Sigmoid colon (tissue), 7 donors: ENCODE results near the gene KRTAP4-7. TPM values are rescaled to one million over a fixed set of nuclear protein-coding genes. Genes with fewer than 3 reads are reported as not detected.
"Not testable (repeated sequence)": the region's sequence is repeated elsewhere in the genome, so short reads cannot be mapped to it uniquely, and the experiment has no call there.

Source experiments
- DNase-seq: peaks from one replicate; pipeline ENCODE4 v3.0.0-alpha.2; 2019
- H3K27ac ChIP-seq, 4 donors: fragments of 200-600 bp; sonication (generic); one replicate each; pipeline ENCODE4 v1.5.1; 2016 to 2019; ENCODE audit warnings: mild to moderate bottlenecking in 1 of 4
- H3K27me3 ChIP-seq, 3 donors: fragments of 200-600 bp; sonication (generic); one replicate each; pipeline ENCODE4 v1.5.1; 2019; ENCODE audit warnings: mild to moderate bottlenecking in 1 of 3
- H3K36me3 ChIP-seq, 4 donors: fragments of 200-600 bp; sonication (generic); one replicate each; pipeline ENCODE4 v1.5.1; 2016 to 2019
- H3K4me1 ChIP-seq, 4 donors: fragments of 200-600 bp; sonication (generic); one replicate each; pipeline ENCODE4 v1.5.1; 2017 to 2019
- H3K4me3 ChIP-seq, 4 donors: fragments of 200-600 bp; sonication (generic); one replicate each; pipeline ENCODE4 v1.5.1; 2017 to 2019; ENCODE audit warnings: mild to moderate bottlenecking in 2 of 4, moderate library complexity in 1 of 4
- H3K9me3 ChIP-seq, 4 donors: fragments of 200-600 bp in 3 of 4; sonication (generic) in 3 of 4; one replicate each; pipeline versions ENCODE4 v1.5.1 to v1.6.1; 2013 to 2019
- CTCF ChIP-seq, 4 experiments: fragments of 450-650 bp in 3 of 4; fragments of 200-600 bp in 1 of 4; IDR thresholded peaks; one replicate each; pipeline ENCODE4 v1.5.1; 2016 to 2019; ENCODE audit warnings: antibody characterized with exemption in 4 of 4, mild to moderate bottlenecking in 3 of 4, moderate library complexity in 2 of 4
- EP300 ChIP-seq, 4 donors: sonication (generic); formaldehyde crosslinking; IDR thresholded peaks; one replicate each; pipeline ENCODE4 v1.6.1; 2017; ENCODE audit warnings: antibody characterized with exemption in 4 of 4
- POLR2A ChIP-seq, 2 donors: fragments of 450-650 bp; IDR thresholded peaks; one replicate each; pipeline ENCODE4 v1.6.1; 2016; ENCODE audit warnings: antibody characterized with exemption in 2 of 2, mild to moderate bottlenecking in 2 of 2, moderate library complexity in 2 of 2
- POLR2AphosphoS5 ChIP-seq, 4 donors: sonication (generic); formaldehyde crosslinking; IDR thresholded peaks; one replicate each; pipeline ENCODE4 v1.6.1; 2017; ENCODE audit warnings: antibody characterized with exemption in 4 of 4
- WGBS, 2 donors: extraction: QIAGEN DNeasy Blood & Tissue Kit; methylation state at CpG; one replicate each; pipeline ENCODE4 v1.1.7; 2013; 5-methylcytosine and 5-hydroxymethylcytosine counted together
- intact Hi-C: fragments of 100-400 bp; cut with DNase I; formaldehyde crosslinking; loops from one replicate; pipeline ENCODE4 v1.15.1; 2023
- polyA plus RNA-seq, 3 donors: library from polyadenylated mRNA; stranded (reverse); fragments of 200-250 nt; gene quantifications; one replicate each; pipeline ENCODE4 v1.2.3, GENCODE V29; 2013
- total RNA-seq, 4 donors: library from RNA; depleted of rRNA; stranded (reverse); fragments of >200 nt; gene quantifications; one replicate each; pipeline ENCODE4 v1.1.0, GENCODE V29; 2016
- donor health status: healthy with polysubstance abuse.
- donor health status: Bipolar disorder and iron deficiency.
- donor health status: healthy.

Gene KRTAP4-7
- total and polyA plus RNA-seq, 7 donors: not detected

DNA sequence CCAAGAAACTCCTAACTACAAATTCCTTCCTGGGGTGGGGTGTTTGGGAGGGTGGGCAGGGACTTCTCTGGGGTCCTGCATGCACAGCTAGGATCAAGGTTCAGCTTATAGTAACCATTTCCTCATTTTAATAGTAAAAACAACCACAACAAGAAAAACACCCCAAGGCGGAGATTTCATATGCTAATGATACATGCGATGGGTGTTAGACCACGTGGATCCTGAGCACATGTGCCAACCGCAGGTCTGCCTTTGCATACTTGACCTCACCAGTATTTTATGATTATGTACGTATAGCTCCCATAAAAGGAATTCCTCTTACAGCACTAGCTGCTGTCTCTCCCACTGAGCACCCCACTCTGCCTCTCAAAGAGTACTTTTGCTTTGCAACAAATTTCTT is 32.3 kb downstream of the KRTAP4-7 start:
- peaks cover 0 to 4% (median 0%) of the 10 kb centered on the region in 3 donors for H3K27me3 ChIP-seq
- WGBS, 2 donors: 24 to 44% methylated on average over 5 of the region's 5 CpGs
- intact Hi-C loops: no loop called here
- no peak overlapping the region for H3K4me3 ChIP-seq
- no peak for TF ChIP-seq CTCF (IDR thresholded peaks at IDR 0.05)
- TF ChIP-seq POLR2A (IDR thresholded peaks at IDR 0.05): no peak
- no peaks in the 10 kb centered on the region for H3K9me3 ChIP-seq
- H3K4me1 ChIP-seq: no peaks in the 10 kb centered on the region
- no peak for DNase-seq
- no peak overlapping the region for H3K27ac ChIP-seq
- H3K36me3 ChIP-seq: no peaks in the 10 kb centered on the region

- H3K4me1 ChIP-seq, H3K27ac ChIP-seq, H3K36me3 ChIP-seq, intact Hi-C loops, DNase-seq, H3K9me3 ChIP-seq, H3K4me3 ChIP-seq, H3K27me3 ChIP-seq: not testable (repeated sequence)
- 83 to 86% methylated on average over 10 of the region's 10 CpGs for WGBS, 2 donors
Observed at GRCh38 chr17:41117846-41118386, 34.0 kb downstream of the KRTAP4-7 start, which contains the start of gene KRTAP4-11. Gene KRTAP4-11 (minus strand): TSS chr17:41118373. CDS start chr17:41118315, 58 bp downstream.

GRCh38 chr17:41118721-41119120 is 34.8 kb downstream of the KRTAP4-7 start:
- 92 to 93% methylated on average over 4 of the region's 4 CpGs for WGBS, 2 donors

DNA sequence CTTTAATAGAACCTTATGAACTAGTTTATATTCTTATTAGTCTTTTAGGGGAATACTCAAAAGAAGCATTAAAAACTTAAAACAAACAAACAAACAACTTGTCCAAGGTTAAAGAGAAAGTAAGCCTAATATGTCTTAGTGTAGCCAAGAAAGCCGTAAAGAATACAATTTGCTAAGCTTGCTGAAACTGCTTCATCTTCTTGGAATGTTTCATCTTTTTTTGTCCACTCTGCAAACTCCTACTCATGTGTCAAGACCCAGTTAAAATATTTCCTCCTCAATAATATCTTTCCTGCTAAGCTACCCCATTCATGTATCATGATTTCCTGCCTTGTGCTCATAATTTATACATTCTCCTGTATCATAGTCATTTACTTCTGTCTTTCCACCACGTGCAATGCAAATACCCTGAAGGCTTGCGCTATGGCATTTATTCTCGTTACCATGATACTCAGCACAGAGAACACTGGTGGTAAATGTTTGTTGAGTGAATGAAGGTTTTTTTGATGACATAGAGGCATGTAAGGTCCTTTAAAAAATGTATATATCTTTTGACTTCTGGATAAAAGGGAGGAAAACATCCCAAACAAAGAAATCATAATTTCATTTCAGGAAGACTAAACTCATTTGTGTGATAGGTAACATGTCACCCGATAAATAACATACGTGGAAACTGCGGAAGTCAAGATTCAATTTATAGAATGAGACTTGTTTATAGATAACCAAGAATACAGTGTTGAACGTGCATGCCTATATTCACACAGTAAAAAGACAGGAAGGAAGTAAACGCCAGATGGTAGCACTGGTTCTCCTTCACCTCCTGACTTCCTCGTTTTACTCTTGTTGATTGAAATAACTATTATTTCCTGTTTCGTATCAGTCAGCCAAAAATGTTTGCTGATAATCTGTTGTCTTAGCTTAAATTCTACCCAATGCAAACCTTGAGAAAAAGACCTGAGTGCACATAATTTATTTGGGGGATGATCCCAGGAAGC is 36.0 kb downstream of the KRTAP4-7 start:
- H3K4me3 ChIP-seq, intact Hi-C loops, H3K27me3 ChIP-seq, H3K9me3 ChIP-seq, H3K36me3 ChIP-seq, H3K27ac ChIP-seq, DNase-seq, H3K4me1 ChIP-seq: not testable (repeated sequence)
- WGBS, 2 donors: 42 to 68% methylated on average over 11 of the region's 11 CpGs

More at GRCh38 chr17:41118721-41119120, 34.8 kb downstream of the KRTAP4-7 start:
- intact Hi-C loops: no loop called here
- DNase-seq: no peak
- Histone ChIP-seq H3K27me3 (peaks cover 0 to 8% (median 0%) of the 10 kb centered on the region in 3 donors), H3K9me3 (no peaks in the 10 kb centered on the region), H3K36me3 (no peaks in the 10 kb centered on the region), H3K4me1 (no peaks in the 10 kb centered on the region), H3K4me3 (no peak overlapping the region), H3K27ac (no peak overlapping the region)
- TF ChIP-seq EP300 (IDR thresholded peaks at IDR 0.05): no peak
- no peak for TF ChIP-seq POLR2A (IDR thresholded peaks at IDR 0.05)
- TF ChIP-seq CTCF (IDR thresholded peaks at IDR 0.05): no peak
- no peak for TF ChIP-seq POLR2AphosphoS5 (IDR thresholded peaks at IDR 0.05)

GRCh38 chr17:41121742-41122141 is 37.8 kb downstream of the KRTAP4-7 start:
- intact Hi-C loops: no loop called here
- no peak for DNase-seq
- Histone ChIP-seq H3K27me3 (peaks cover 0 to 8% (median 0%) of the 10 kb centered on the region in 3 donors), H3K9me3 (no peaks in the 10 kb centered on the region), H3K4me1 (no peaks in the 10 kb centered on the region), H3K36me3 (no peaks in the 10 kb centered on the region), H3K27ac (no peak overlapping the region), H3K4me3 (no peak overlapping the region)
- WGBS, 2 donors: 91 to 96% methylated on average over 2 of the region's 2 CpGs
- TF ChIP-seq EP300 (IDR thresholded peaks at IDR 0.05) (no peak), CTCF (IDR thresholded peaks at IDR 0.05) (no peak)

DNA sequence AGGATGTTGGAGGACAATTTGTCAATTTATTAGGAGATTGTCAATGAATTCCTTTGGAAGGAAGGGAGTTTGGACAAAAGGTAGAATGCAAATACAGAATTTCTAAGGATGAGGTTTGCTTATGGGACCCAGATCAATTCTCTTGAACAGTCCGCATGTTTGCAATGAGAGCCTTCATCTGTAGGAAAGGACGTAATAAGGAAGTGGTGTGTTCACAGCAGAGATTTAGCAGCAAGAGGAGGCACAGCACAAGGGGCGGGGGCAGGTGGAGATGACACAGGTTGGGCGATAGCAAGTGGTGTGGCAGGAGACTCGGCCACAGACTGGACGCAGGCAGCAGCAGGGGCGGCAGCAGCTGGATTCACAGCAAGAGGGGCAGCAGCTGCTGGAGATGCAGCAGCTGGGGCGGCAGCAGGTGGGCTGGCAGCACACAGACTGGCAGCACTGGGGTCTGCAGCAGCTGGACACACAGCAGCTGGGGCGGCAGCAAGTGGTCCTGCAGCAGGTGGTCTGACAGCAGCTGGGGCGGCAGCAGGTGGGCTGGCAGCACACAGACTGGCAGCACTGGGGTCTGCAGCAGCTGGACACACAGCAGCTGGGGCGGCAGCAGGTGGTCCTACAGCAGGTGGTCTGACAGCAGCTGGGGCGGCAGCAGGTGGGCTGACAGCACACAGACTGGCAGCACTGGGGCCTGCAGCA is 39.5 kb downstream of the KRTAP4-7 start:
- DNase-seq, H3K4me1 ChIP-seq, H3K27me3 ChIP-seq, H3K36me3 ChIP-seq, intact Hi-C loops, H3K27ac ChIP-seq, H3K4me3 ChIP-seq, H3K9me3 ChIP-seq: not testable (repeated sequence)
- WGBS, 2 donors: 76 to 77% methylated on average over 12 of the region's 12 CpGs

DNA sequence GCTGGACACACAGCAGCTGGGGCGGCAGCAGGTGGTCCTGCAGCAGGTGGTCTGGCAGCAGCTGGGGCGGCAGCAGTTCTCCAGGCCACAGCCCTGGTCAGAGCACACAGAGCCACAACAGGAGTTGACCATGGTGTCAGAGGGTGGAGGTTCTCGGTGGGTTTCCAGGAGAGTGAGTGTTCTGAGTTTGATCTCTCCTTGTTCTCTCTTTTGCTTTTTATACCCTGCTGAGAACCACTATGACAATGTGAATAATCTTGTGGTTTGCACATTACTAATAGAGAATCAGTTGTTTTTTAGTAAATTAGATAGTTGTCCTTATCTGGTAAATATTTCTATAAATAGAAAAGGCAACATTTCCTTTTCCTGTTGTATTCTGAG is 40.0 kb downstream of the KRTAP4-7 start, which contains the start of gene KRTAP4-12:
KRTAP4-12 (minus strand) TSS at position 192 of the 381 bp plus-strand sequence; CDS start at position 132, 60 bp downstream.
- H3K36me3 ChIP-seq, H3K27ac ChIP-seq, H3K27me3 ChIP-seq, intact Hi-C loops, H3K4me1 ChIP-seq, DNase-seq, H3K4me3 ChIP-seq, H3K9me3 ChIP-seq: not testable (repeated sequence)
- 72 to 82% methylated on average over 3 of the region's 3 CpGs for WGBS, 2 donors
